Measurements from ENCODE around the gene NPAS2.

Gene NPAS2

GRCh38 chr2:100822587-100823248, 2.8 kb downstream of the NPAS2 start:
- DNase-seq: no peak

- no peak for DNase-seq
Measured at GRCh38 chr2:100823665-100824438, 3.9 kb downstream of the NPAS2 start.

GRCh38 chr2:100824842-100825241, 4.9 kb downstream of the NPAS2 start:
- no peak for DNase-seq

GRCh38 chr2:100826494-100826893, 6.6 kb downstream of the NPAS2 start:
- no peak for DNase-seq

GRCh38 chr2:100831158-100831750, 11.3 kb downstream of the NPAS2 start:
- DNase-seq: no peak

- no peak for DNase-seq
Measured at GRCh38 chr2:100831831-100832230, 11.9 kb downstream of the NPAS2 start.

DNA sequence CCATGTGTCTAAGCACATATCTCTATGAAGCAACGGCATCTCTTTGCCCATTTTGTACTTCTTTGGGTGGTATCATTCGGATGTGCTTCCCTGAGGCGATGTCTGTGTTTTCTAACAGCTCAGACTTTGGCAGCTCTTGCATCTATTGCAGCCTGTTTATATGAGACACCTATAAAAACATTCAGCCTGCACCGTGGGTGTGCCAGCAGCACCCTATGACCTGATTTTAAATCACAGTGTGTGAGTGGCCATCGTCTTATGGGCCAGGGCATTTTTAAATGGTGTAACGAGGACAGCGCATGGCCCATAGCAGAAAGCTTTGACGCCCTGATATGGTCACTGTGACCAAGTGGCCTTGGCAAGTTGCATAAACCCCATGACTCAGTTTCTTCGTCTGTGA, 12.9 kb downstream of the NPAS2 start:
- no peak for DNase-seq

DNA sequence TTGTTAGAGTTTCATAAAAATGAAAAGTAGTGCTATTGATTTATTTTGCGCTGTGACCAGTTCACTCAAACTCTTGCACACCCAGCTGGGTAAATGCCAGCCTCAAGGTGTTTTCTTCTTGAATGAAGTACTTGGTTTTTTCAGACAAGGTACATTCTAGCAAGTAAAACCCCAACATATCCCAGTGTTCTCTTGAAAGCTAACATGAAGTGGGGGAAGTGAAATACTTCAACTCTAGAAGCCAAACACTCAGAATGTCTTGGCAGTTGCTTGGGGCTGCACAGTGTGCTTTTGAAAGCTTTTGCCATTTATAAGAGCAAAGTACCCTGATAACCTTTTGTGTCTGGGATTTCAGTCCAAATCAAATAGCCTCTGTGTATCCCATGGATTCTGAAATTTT, 13.4 kb downstream of the NPAS2 start:
- no peak for DNase-seq

DNA sequence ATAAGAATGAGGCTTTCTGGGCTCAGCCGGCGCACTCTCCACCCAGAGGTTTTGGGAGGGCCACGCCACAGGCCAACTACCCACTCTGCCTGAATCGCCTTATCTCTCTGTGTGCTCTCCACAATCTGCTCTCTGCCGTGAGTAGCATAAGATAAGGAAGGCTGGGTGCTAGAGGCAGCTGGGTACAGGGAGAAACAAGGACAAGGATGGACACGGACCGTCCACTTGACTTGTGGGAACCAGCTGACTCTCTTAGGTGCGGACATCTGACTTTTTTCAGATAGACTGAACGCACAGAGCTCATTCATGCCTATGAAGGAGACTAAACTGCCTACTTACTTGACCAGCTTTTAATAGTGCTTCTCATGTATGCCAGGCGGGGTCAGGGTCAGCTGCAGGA, 14.3 kb downstream of the NPAS2 start:
- no peak for DNase-seq

DNA sequence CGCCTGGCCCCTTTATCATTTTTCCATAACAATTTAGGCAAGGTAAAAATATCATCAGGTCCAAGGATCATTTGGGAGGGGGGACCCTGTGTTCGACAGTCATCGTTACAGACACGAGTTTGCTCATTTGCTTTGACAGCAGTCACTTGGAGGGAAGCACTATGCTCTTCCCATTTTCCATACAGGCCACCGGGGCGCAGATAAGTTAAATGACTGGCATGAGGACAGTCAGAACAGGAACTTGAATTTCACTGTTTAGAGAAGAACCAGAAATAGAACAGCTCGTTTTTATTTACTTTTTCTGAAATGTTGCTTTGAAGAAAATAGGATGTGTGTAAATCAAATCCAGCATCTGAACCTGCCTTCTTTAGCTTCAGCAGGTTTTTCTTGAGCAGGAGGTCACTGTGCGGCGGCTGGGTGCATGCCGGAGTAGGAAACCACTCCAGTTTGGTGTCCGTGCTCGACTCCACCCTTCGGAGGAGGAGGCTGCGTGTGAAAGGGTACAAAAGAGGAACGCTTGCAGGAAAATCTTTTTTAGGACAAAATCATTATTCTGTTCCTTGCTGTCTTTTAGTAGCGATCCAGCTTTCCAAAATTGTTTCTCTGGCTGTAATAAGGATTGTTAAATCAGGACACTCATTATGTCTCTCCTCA, 15.2 kb downstream of the NPAS2 start:
- DNase-seq: no peak

DNA sequence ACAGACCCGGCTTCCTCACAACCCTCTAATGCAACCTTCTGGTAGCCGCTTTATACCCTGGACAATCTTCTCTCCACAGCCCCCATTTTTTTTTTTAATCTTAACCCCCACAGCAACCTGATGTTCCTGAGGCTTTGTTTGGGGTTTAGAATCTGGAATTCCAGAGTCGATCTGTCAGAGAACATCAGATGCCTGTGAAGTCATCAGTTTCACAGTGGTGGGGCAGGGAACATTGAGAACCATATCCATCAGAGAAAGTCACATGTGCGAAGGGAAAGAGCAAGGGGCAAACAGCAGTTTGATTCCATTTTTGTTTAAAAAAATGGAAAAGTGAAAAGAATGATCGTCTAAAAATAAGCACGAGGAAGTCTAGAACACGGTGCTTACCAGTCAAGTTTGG, 20.6 kb downstream of the NPAS2 start:
- no peak for DNase-seq

DNA sequence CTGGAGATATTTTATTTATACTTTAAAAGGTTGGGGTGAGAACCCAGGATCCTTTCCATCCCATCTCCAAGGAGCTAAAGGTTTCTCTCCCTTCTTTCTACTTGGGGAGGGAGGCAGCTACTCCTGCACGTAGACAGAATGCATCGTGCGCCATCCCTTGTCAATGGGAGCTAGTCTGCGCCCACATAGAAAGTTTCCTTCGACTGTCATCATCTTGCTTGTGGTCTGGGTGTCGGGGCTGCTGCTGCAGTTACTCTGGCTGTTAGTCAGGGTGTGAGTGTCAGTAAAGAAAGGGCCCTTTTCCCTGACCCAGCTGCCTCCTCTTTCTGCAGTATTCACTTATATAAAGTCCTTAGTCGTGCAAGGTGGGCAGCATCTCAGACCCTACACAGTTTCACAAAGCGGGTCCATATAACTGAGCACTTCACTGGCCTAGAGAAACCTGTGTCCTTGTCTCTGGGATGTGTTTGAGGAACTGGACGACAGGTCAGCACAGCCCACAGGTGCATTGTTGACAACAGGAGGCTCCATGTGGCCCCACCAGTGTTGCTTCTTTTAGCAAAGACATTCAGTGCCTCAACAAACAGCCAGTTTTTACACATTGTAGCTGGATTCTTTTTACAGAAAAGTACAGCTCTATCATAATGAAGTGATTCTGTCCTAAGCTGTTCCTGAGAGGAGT, 22.4 kb downstream of the NPAS2 start:
- DNase-seq: no peak

DNA sequence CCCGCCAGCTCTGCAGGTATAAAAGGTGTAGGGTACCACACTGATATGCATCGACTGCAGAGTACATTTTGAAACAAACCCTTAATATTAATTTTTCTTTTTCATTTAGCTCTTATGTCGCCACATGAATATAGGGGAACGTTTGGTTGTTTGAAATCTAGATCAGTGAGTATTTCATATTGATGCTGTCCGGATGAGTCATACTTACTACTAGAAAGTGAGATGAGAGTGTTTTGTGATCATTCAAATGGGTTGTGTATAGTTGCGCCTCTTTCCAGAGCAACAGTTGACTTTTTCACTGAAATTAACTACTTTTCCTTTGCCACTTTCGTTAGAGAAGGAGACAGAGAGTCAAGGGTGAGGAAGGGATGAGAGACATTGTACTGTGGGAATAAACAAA, 24.6 kb downstream of the NPAS2 start:
- DNase-seq: no peak

DNA sequence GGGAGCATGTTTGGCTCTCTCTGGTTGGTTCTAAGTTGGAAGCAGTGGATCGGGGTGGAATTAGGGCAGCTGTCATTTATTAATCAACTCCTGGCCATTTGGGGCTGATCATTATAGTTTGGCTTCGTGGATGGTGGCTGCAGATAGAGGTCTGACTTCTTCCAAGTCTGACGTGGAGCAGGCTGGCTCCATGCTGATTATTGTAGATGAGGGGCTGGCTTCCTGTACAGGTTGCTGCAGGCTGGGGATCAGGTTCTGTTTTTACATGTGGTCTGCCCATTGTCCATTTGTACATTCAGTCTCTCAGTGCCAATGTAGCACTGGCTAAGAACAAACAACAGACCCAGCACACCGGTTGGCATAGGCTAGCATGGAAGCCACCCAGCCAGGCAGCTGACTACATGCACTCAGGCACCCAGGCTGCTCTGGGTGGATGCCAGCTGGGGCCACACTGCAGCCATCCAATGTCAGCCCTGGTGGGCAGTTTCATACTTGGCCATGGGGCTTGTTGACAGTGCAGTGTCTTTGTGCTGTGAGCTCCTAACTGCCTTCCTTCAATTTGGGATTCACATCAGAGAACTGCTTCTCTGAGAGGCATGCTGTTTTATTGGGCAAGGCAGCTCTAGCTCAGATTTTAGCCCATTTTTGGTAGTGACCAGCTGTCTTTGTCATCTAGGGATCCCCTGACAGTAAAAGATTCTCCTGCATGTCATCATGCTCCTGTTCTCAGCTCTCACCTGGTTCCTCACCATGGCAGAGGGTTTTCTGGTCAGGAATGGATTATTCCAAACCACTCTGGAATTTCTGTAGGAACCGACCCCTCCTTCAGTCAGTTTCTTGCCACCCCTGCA, 25.4 kb downstream of the NPAS2 start:
- no peak for DNase-seq

DNA sequence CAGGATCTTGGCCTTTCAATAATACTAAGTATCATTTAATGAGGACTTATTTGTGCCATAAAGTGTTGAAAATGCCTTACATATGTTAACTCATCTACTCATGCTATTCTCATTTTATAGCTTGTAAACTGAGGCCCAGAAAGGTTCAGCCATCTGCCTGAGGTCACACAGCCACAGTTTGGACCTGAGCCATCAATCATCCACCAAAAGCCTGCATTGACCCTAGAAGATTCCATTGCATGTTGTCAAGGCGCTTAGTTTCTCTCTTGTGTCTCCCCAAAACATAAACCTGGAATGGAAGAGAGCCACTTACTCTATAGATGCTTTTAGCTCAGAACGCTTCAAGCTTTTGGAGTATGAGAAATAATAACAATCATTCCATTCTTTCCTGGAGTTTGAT, 26.8 kb downstream of the NPAS2 start:
- no peak for DNase-seq

DNA sequence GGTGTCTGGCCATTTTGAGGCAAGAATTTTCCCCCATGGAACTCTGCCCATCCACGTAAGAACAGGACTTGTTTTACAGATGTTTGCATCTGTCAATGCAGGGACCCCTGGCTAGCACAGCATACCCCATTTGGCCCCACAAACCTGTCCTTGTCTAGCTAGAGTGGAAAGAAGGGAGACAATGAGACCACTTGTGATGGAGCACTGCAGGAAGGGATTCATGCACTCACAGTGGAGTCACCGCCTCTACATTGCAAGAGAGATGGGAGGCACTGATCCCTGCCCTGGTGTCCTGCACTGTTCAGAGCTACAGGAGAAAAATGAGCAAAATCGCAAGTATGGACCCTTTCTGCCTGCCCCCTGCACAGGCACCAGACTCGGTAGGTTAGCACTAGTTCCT, 32.5 kb downstream of the NPAS2 start:
- no peak for DNase-seq

- no peak for DNase-seq
Measured at GRCh38 chr2:100852999-100853908, 33.3 kb downstream of the NPAS2 start.

- DNase-seq: no peak
Measured at GRCh38 chr2:100853909-100854810, 34.2 kb downstream of the NPAS2 start.

DNA sequence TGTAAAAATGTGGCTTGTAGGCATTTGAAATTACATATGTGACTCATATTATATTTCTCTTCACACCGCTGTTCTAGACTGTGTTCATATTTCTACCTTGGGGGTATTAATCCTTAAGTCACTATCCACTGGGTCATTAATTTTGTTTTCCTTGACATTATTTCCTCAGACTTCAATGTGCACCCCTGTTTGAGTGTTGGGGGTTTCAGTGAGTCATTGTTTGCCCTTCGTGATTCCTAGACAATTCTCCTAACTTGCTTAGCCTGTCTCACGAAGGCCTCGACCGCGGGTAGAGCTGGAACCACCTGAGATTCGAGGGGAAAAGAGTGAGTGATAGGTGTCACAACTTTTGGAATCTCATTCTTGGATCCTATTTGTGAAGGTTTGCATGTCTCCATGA, 35.1 kb downstream of the NPAS2 start:
- no peak for DNase-seq

- DNase-seq: no peak
Measured at GRCh38 chr2:100855606-100856005, 35.7 kb downstream of the NPAS2 start.

All from activated CD4-positive, alpha-beta T cell treated with anti-CD3 and anti-CD28 coated beads, Interleukin-2, amount 50 U/mL, for 48 hours (primary cell).